Measurements from ENCODE around the gene CSTF3.
"Not testable (repeated sequence)": the region's sequence is repeated elsewhere in the genome, so short reads cannot be mapped to it uniquely, and the experiment has no call there.

The CSTF3 gene

DNA sequence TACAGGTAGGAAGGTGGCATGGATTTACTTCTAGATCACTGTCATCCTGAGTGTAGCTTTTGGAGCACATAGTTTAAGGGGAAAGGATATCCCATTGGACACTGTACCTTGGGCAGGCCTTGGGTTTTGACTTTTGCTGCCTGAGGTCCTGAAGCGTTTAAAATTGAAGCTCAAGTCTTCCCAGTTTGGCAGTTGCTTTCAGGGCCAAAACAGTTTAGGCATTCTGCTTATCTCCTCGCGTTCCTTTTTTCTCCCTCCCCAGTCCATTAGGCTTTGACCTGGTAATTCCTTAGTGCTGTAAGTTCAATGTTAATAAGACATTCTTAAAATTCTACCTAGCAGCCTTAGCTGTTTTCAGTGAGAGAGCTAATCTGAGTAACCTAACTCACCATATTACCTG is 35.7 kb downstream of the CSTF3 start:
- Histone ChIP-seq H3K27me3 (ENCODE audit: control insufficient read depth in 1 of 2, insufficient read depth in 2 of 2, low read length in 2 of 2) (no peaks in the 10 kb centered on the region), H3K9me3 (ENCODE audit: low read length) (no peaks in the 10 kb centered on the region), H3K27ac (ENCODE audit: low read depth, low read length) (no peak overlapping the region), H3K4me1 (ENCODE audit: insufficient read depth, low read length) (no peaks in the 10 kb centered on the region), H3K36me3 (ENCODE audit: insufficient read depth, low read length) (no peaks in the 10 kb centered on the region), H3K9ac (ENCODE audit: low read length) (no peak overlapping the region), H3K4me3 (ENCODE audit: low read depth in 1 of 2, low read length in 2 of 2) (no peak overlapping the region)

DNA sequence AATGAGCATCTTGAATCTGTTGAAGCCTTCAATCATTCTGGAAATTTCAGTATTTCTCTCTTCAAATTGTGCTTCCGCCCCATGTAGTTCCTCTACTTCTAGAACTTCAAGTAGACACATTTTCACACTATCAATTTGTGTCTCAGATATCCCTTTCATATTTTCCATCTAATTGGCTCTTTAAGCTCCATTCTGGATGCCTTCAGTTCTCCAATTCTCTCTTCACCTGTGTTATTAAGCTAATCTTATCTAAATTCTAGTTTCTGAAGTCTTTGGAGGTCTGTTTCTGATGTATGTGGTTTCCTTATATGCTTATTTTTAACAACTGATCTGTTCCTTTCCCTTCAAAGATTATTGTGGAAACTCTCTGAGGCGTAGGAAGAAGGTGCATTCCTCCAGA is 36.3 kb downstream of the CSTF3 start:
- Histone ChIP-seq H3K4me1 (ENCODE audit: insufficient read depth, low read length) (no peaks in the 10 kb centered on the region), H3K36me3 (ENCODE audit: insufficient read depth, low read length) (no peaks in the 10 kb centered on the region), H3K27me3 (ENCODE audit: control insufficient read depth in 1 of 2, insufficient read depth in 2 of 2, low read length in 2 of 2) (no peaks in the 10 kb centered on the region), H3K9ac (ENCODE audit: low read length) (no peak overlapping the region), H3K4me3 (ENCODE audit: low read depth in 1 of 2, low read length in 2 of 2) (no peak overlapping the region), H3K9me3 (ENCODE audit: low read length) (no peaks in the 10 kb centered on the region), H3K27ac (ENCODE audit: low read depth, low read length) (no peak overlapping the region)

DNA sequence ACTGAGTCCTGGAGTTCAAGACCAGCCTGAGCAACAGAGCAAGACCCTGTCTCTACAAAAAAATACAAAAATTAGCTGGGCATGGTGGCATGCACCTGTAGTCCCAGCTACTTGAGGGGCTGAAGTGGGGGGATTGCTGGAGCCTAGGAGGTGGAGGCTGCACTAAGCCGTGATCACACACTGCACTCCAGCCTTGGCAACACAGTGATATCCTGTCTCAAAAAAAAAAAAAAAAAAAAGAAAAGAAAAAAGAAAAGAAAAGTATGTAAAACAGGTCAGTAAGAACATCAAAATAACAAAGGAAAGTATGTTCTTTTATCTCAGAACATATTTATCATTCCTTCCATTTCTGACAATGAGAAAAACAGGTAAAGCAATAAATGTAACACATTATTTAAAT is 38.6 kb downstream of the CSTF3 start:
- not testable (repeated sequence) for H3K9ac ChIP-seq (ENCODE audit: low read length); H3K27me3 ChIP-seq (ENCODE audit: control insufficient read depth in 1 of 2, insufficient read depth in 2 of 2, low read length in 2 of 2); H3K27ac ChIP-seq (ENCODE audit: low read depth, low read length)

GRCh38 chr11:33116535-33116934 is 44.7 kb downstream of the CSTF3 start:
- Histone ChIP-seq H3K27ac (ENCODE audit: low read depth, low read length) (no peak overlapping the region), H3K9ac (ENCODE audit: low read length) (no peak overlapping the region), H3K27me3 (ENCODE audit: control insufficient read depth in 1 of 2, insufficient read depth in 2 of 2, low read length in 2 of 2) (no peaks in the 10 kb centered on the region), H3K36me3 (ENCODE audit: insufficient read depth, low read length) (no peaks in the 10 kb centered on the region), H3K9me3 (ENCODE audit: low read length) (no peaks in the 10 kb centered on the region), H3K4me3 (ENCODE audit: low read depth in 1 of 2, low read length in 2 of 2) (no peak overlapping the region), H3K4me1 (ENCODE audit: insufficient read depth, low read length) (no peaks in the 10 kb centered on the region)

More for the DNA sequence above, 38.6 kb downstream of the CSTF3 start:
- H3K9me3 ChIP-seq (ENCODE audit: low read length); H3K4me1 ChIP-seq (ENCODE audit: insufficient read depth, low read length); H3K36me3 ChIP-seq (ENCODE audit: insufficient read depth, low read length); H3K4me3 ChIP-seq (ENCODE audit: low read depth in 1 of 2, low read length in 2 of 2): not testable (repeated sequence)

GRCh38 chr11:33110083-33110482 is 51.2 kb downstream of the CSTF3 start:
- Histone ChIP-seq H3K27me3 (ENCODE audit: control insufficient read depth in 1 of 2, insufficient read depth in 2 of 2, low read length in 2 of 2) (no peaks in the 10 kb centered on the region), H3K9ac (ENCODE audit: low read length) (no peak overlapping the region), H3K4me3 (ENCODE audit: low read depth in 1 of 2, low read length in 2 of 2) (no peak overlapping the region), H3K4me1 (ENCODE audit: insufficient read depth, low read length) (no peaks in the 10 kb centered on the region), H3K36me3 (ENCODE audit: insufficient read depth, low read length) (peaks cover 4% of the 10 kb centered on the region), H3K27ac (ENCODE audit: low read depth, low read length) (no peak overlapping the region), H3K9me3 (ENCODE audit: low read length) (no peaks in the 10 kb centered on the region)

DNA sequence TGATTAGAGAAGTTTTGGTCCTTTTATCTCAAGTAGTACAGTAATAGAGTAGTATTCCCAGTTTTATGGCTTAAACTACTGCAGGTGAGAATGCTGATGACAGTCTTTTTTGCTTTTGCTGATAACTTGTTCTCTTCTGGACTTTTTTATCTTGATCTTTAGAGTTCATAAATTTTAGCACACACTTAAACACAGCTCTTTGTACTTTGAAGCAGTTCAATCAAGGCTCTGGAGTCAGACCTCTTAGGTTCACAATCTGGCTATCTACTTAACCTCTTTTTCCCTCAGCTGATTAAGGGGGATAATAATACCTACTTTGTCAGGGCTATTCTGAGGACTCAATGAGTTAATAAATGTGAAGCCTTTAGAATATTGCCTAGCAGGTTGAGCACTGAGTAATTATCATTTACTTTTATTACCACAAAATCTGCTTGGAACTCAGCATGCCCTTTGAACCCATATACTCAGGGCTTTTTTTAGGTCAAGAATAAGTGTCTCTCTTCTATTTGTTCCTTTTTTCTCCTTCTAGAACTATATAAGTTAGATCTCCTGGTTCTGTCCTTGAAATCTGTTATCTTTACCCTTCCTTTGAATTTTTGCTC is 51.9 kb downstream of the CSTF3 start:
- Histone ChIP-seq H3K4me3 (ENCODE audit: low read depth in 1 of 2, low read length in 2 of 2) (no peak overlapping the region), H3K9ac (ENCODE audit: low read length) (no peak overlapping the region), H3K27ac (ENCODE audit: low read depth, low read length) (no peak overlapping the region), H3K9me3 (ENCODE audit: low read length) (no peaks in the 10 kb centered on the region), H3K36me3 (ENCODE audit: insufficient read depth, low read length) (peaks cover 6% of the 10 kb centered on the region), H3K27me3 (ENCODE audit: control insufficient read depth in 1 of 2, insufficient read depth in 2 of 2, low read length in 2 of 2) (no peaks in the 10 kb centered on the region), H3K4me1 (ENCODE audit: insufficient read depth, low read length) (no peaks in the 10 kb centered on the region)

DNA sequence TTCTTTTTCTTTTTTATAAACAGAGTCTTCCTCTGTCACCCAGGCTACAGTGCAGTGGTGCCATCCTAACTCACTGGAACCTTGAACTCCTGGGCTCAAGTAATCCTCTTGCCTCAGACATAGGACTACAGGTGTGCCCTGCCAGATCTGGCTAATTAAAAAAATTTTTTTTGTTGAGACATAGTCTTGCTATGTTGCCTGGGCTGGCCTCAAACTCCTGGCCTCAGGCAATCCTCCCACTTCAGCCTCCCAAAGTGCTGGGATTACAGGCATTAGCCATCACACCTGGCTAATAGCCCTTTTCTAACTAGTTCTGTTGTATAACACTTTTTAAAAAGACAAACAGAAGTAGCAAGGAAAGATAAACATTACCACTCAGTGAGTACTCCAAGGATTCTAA is 57.4 kb downstream of the CSTF3 start:
- Histone ChIP-seq H3K27ac (ENCODE audit: low read depth, low read length) (no peak overlapping the region), H3K4me3 (ENCODE audit: low read depth in 1 of 2, low read length in 2 of 2) (no peak overlapping the region), H3K27me3 (ENCODE audit: control insufficient read depth in 1 of 2, insufficient read depth in 2 of 2, low read length in 2 of 2) (no peaks in the 10 kb centered on the region), H3K9ac (ENCODE audit: low read length) (no peak overlapping the region), H3K9me3 (ENCODE audit: low read length) (no peaks in the 10 kb centered on the region), H3K36me3 (ENCODE audit: insufficient read depth, low read length) (peaks cover 21% of the 10 kb centered on the region), H3K4me1 (ENCODE audit: insufficient read depth, low read length) (no peaks in the 10 kb centered on the region)

DNA sequence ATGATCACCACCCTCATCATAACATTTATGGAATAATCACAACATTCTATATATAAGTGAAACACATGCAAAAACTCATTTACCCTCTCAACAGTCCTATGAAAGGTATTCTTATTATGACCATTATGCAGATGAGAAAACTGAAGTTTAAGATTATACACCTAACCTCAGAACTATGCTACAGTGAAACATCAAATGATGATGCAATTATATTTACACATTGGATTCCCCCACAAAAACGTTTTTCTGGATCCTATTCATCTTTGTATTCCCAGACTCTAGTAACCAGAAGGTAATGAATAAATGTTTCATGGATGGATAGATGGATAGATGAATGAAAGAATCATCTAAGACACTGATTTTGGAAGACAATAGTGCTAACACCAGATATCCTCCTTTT is 67.1 kb downstream of the CSTF3 start:
- Histone ChIP-seq H3K4me1 (ENCODE audit: insufficient read depth, low read length) (no peaks in the 10 kb centered on the region), H3K27ac (ENCODE audit: low read depth, low read length) (no peak overlapping the region), H3K9me3 (ENCODE audit: low read length) (no peaks in the 10 kb centered on the region), H3K36me3 (ENCODE audit: insufficient read depth, low read length) (peaks cover 12% of the 10 kb centered on the region), H3K9ac (ENCODE audit: low read length) (no peak overlapping the region), H3K4me3 (ENCODE audit: low read depth in 1 of 2, low read length in 2 of 2) (no peak overlapping the region), H3K27me3 (ENCODE audit: control insufficient read depth in 1 of 2, insufficient read depth in 2 of 2, low read length in 2 of 2) (no peaks in the 10 kb centered on the region)

- peaks cover 11% of the 10 kb centered on the region for H3K36me3 ChIP-seq (ENCODE audit: insufficient read depth, low read length)
- no peak overlapping the region for H3K27ac ChIP-seq (ENCODE audit: low read depth, low read length)
- no peak overlapping the region for H3K4me3 ChIP-seq (ENCODE audit: low read depth in 1 of 2, low read length in 2 of 2)
- no peaks in the 10 kb centered on the region for H3K9me3 ChIP-seq (ENCODE audit: low read length)
- no peaks in the 10 kb centered on the region for H3K4me1 ChIP-seq (ENCODE audit: insufficient read depth, low read length)
- no peaks in the 10 kb centered on the region for H3K27me3 ChIP-seq (ENCODE audit: control insufficient read depth in 1 of 2, insufficient read depth in 2 of 2, low read length in 2 of 2)
- no peak overlapping the region for H3K9ac ChIP-seq (ENCODE audit: low read length)
These were observed 71.5 kb downstream of the CSTF3 start for GRCh38 chr11:33089776-33090175.

DNA sequence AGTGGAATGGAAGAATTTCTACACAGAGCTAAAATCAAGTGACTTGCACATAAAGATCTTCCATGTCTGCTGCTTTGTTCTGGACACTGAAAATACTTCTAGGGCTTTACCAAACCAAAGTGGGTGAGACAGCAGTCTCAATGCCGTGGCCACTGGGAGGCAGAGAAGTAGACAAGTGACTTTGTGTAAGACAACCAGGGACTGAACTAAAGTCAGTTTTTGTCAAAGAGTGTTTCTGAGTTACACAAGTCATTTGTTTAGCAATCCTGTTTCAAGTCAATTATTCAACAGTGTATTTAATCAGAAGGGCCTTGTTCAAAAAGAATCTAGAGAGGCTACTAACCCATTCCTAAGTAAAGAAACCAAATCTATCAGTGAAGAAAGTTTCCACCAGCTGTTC is 75.3 kb downstream of the CSTF3 start:
- no peak overlapping the region for H3K9ac ChIP-seq (ENCODE audit: low read length)
- H3K4me1 ChIP-seq (ENCODE audit: insufficient read depth, low read length) = no peaks in the 10 kb centered on the region
- H3K27me3 ChIP-seq (ENCODE audit: control insufficient read depth in 1 of 2, insufficient read depth in 2 of 2, low read length in 2 of 2) = no peaks in the 10 kb centered on the region
- peaks cover 13% of the 10 kb centered on the region for H3K36me3 ChIP-seq (ENCODE audit: insufficient read depth, low read length)
- H3K9me3 ChIP-seq (ENCODE audit: low read length) = no peaks in the 10 kb centered on the region
- no peak overlapping the region for H3K27ac ChIP-seq (ENCODE audit: low read depth, low read length)
- no peak overlapping the region for H3K4me3 ChIP-seq (ENCODE audit: low read depth in 1 of 2, low read length in 2 of 2)

GRCh38 chr11:33083918-33084317 is 77.4 kb downstream of the CSTF3 start:
- H3K27ac ChIP-seq (ENCODE audit: low read depth, low read length) = no peak overlapping the region
- no peaks in the 10 kb centered on the region for H3K27me3 ChIP-seq (ENCODE audit: control insufficient read depth in 1 of 2, insufficient read depth in 2 of 2, low read length in 2 of 2)
- H3K4me3 ChIP-seq (ENCODE audit: low read depth in 1 of 2, low read length in 2 of 2) = no peak overlapping the region
- H3K36me3 ChIP-seq (ENCODE audit: insufficient read depth, low read length) = peaks cover 13% of the 10 kb centered on the region
- no peaks in the 10 kb centered on the region for H3K9me3 ChIP-seq (ENCODE audit: low read length)
- no peak overlapping the region for H3K9ac ChIP-seq (ENCODE audit: low read length)
- no peaks in the 10 kb centered on the region for H3K4me1 ChIP-seq (ENCODE audit: insufficient read depth, low read length)

DNA sequence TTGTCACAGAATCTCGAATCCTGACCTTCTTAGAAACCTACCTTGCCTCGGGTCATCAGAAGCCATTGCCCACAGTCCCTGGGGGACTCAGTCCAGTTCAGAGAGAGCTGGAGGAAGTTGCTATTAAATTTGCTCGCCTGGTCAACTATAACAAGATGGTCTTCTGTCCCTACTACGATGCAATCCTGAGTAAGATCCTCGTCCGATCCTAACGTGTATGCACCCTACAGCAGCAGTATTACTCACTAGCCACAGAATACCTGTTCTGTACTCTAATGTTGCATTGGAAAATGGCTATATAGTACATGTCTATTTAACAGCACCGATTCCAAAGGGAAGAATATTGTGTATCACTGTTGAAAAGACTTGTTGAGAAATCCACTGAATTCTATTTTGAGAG is 88.8 kb downstream of the CSTF3 start:
- no peak overlapping the region for H3K4me3 ChIP-seq (ENCODE audit: low read depth in 1 of 2, low read length in 2 of 2)
- no peaks in the 10 kb centered on the region for H3K27me3 ChIP-seq (ENCODE audit: control insufficient read depth in 1 of 2, insufficient read depth in 2 of 2, low read length in 2 of 2)
- H3K9me3 ChIP-seq (ENCODE audit: low read length) = no peaks in the 10 kb centered on the region
- peaks cover 71% of the 10 kb centered on the region for H3K36me3 ChIP-seq (ENCODE audit: insufficient read depth, low read length)
- no peak overlapping the region for H3K27ac ChIP-seq (ENCODE audit: low read depth, low read length)
- no peak overlapping the region for H3K9ac ChIP-seq (ENCODE audit: low read length)
- no peaks in the 10 kb centered on the region for H3K4me1 ChIP-seq (ENCODE audit: insufficient read depth, low read length)

Data from muscle layer of colon (tissue), 2 donors.